HG03103 (cell line): Measurements from ENCODE around the gene PROZ.
"Not testable (repeated sequence)": the region's sequence is repeated elsewhere in the genome, so short reads cannot be mapped to it uniquely, and the experiment has no call there.

Experiments used
- ATAC-seq: cut with Tn5 transposase; IDR thresholded peaks from one replicate; pipeline ENCODE4 v1.9.1; 2021; ENCODE audit warnings: low read depth; ENCODE audit not compliant: unreplicated experiment

PROZ gene

GRCh38 chr13:113157929-113158747, at the start of gene PROZ:
PROZ (plus strand) TSS chr13:113158648; CDS start chr13:113158661, 13 bp downstream.
- ATAC-seq: no peak

GRCh38 chr13:113109151-113110047, 49.0 kb upstream of the PROZ start:
- no peak for ATAC-seq

GRCh38 chr13:113110048-113110851, 48.2 kb upstream of the PROZ start:
- ATAC-seq: no peak

GRCh38 chr13:113110852-113111315, 47.6 kb upstream of the PROZ start:
- no peak for ATAC-seq

- not testable (repeated sequence) for ATAC-seq
These were observed 46.6 kb upstream of the PROZ start for GRCh38 chr13:113111821-113112220.

GRCh38 chr13:113112475-113112874, 46.0 kb upstream of the PROZ start:
- not testable (repeated sequence) for ATAC-seq

GRCh38 chr13:113112893-113113845, 45.3 kb upstream of the PROZ start:
- ATAC-seq: no peak

GRCh38 chr13:113113846-113114271, 44.6 kb upstream of the PROZ start:
- ATAC-seq: no peak

- ATAC-seq: no peak
These were observed 43.7 kb upstream of the PROZ start for GRCh38 chr13:113114511-113115362.

- ATAC-seq: no peak
These were observed 42.9 kb upstream of the PROZ start for GRCh38 chr13:113115363-113116205.

GRCh38 chr13:113116206-113116800, 42.1 kb upstream of the PROZ start:
- no peak for ATAC-seq

- no peak for ATAC-seq
These were observed 41.6 kb upstream of the PROZ start for GRCh38 chr13:113116871-113117271.

- no peak for ATAC-seq
These were observed 41.0 kb upstream of the PROZ start for GRCh38 chr13:113117335-113117872.

- no peak for ATAC-seq
These were observed 40.6 kb upstream of the PROZ start for GRCh38 chr13:113117911-113118260.

- ATAC-seq: no peak
These were observed 40.0 kb upstream of the PROZ start for GRCh38 chr13:113118261-113119021.

GRCh38 chr13:113119166-113119821, 39.2 kb upstream of the PROZ start:
- ATAC-seq: no peak
